Nephron (organoid): Measurements from ENCODE around the gene PYROXD2.

Experiments
- H3K27ac Mint-ChIP-seq, 3 experiments: 2 replicates each; pipeline ENCODE4 v1.8.0; 2020; ENCODE audit warnings: mixed read lengths in 3 of 3, mild to moderate bottlenecking in 2 of 3, moderate library complexity in 1 of 3
- H3K27me3 Mint-ChIP-seq: 2 replicates; pipeline ENCODE4 v1.8.0; 2021; ENCODE audit warnings: low read depth, mild to moderate bottlenecking, moderate library complexity, mixed read lengths
- H3K36me3 Mint-ChIP-seq: 2 replicates; pipeline ENCODE4 v1.8.0; 2020; ENCODE audit warnings: low read depth, mixed read lengths
- H3K4me1 Mint-ChIP-seq: 2 replicates; pipeline ENCODE4 v1.8.0; 2020; ENCODE audit warnings: mixed read lengths
- H3K4me3 Mint-ChIP-seq, 3 experiments: 2 replicates each; pipeline ENCODE4 v1.8.0; 2020; ENCODE audit warnings: mild to moderate bottlenecking in 3 of 3, mixed read lengths in 3 of 3, moderate library complexity in 2 of 3
- H3K9me3 Mint-ChIP-seq: 2 replicates; pipeline ENCODE4 v1.8.0; 2020; ENCODE audit warnings: mixed read lengths
- CTCF ChIP-seq, 3 experiments: fragments of 200-600 bp; sonication (generic); IDR thresholded peaks; one replicate each; pipeline ENCODE4 v1.5.0; 2021; ENCODE audit warnings: antibody characterized with exemption in 3 of 3; ENCODE audit not compliant: unreplicated experiment in 3 of 3

PYROXD2 gene

GRCh38 chr10:98433371-98433770 is 18.4 kb upstream of the PYROXD2 start:
- H3K9me3 Mint-ChIP-seq: peaks cover 18% of the 10 kb centered on the region
- no peaks in the 10 kb centered on the region for H3K27me3 Mint-ChIP-seq
- H3K36me3 Mint-ChIP-seq: peaks cover 70% of the 10 kb centered on the region
- no peak for TF ChIP-seq CTCF (IDR thresholded peaks at IDR 0.05; ENCODE audit: unreplicated experiment in 3 of 3)
- no peak overlapping the region for H3K27ac Mint-ChIP-seq
- no peak overlapping the region for H3K4me3 Mint-ChIP-seq
- H3K4me1 Mint-ChIP-seq: no peaks in the 10 kb centered on the region

GRCh38 chr10:98432330-98432729 is 17.3 kb upstream of the PYROXD2 start:
- Mint-ChIP-seq H3K36me3 (peaks cover 69% of the 10 kb centered on the region), H3K27ac (no peak overlapping the region), H3K27me3 (no peaks in the 10 kb centered on the region), H3K9me3 (peaks cover 18% of the 10 kb centered on the region), H3K4me1 (no peaks in the 10 kb centered on the region), H3K4me3 (no peak overlapping the region)
- no peak for TF ChIP-seq CTCF (IDR thresholded peaks at IDR 0.05; ENCODE audit: unreplicated experiment in 3 of 3)

GRCh38 chr10:98431016-98431415 is 16.0 kb upstream of the PYROXD2 start:
- Mint-ChIP-seq H3K27ac (no peak overlapping the region), H3K4me1 (no peaks in the 10 kb centered on the region), H3K9me3 (peaks cover 18% of the 10 kb centered on the region), H3K4me3 (no peak overlapping the region), H3K36me3 (peaks cover 62% of the 10 kb centered on the region), H3K27me3 (no peaks in the 10 kb centered on the region)
- no peak for TF ChIP-seq CTCF (IDR thresholded peaks at IDR 0.05; ENCODE audit: unreplicated experiment in 3 of 3)

- no peak overlapping the region for H3K4me3 Mint-ChIP-seq
- peaks cover 57% of the 10 kb centered on the region for H3K36me3 Mint-ChIP-seq
- no peak overlapping the region for H3K27ac Mint-ChIP-seq
- no peaks in the 10 kb centered on the region for H3K27me3 Mint-ChIP-seq
- no peak for TF ChIP-seq CTCF (IDR thresholded peaks at IDR 0.05; ENCODE audit: unreplicated experiment in 3 of 3)
- H3K4me1 Mint-ChIP-seq: no peaks in the 10 kb centered on the region
- H3K9me3 Mint-ChIP-seq: peaks cover 18% of the 10 kb centered on the region
Measured at GRCh38 chr10:98430427-98430826, 15.4 kb upstream of the PYROXD2 start.

GRCh38 chr10:98429320-98430072 is 14.5 kb upstream of the PYROXD2 start:
- Mint-ChIP-seq H3K4me1 (no peaks in the 10 kb centered on the region), H3K27ac (no peak overlapping the region), H3K9me3 (peaks cover 18% of the 10 kb centered on the region), H3K36me3 (peaks cover 47% of the 10 kb centered on the region), H3K4me3 (no peak overlapping the region), H3K27me3 (no peaks in the 10 kb centered on the region)
- no peak for TF ChIP-seq CTCF (IDR thresholded peaks at IDR 0.05; ENCODE audit: unreplicated experiment in 3 of 3)

- peaks cover 27% of the 10 kb centered on the region for H3K36me3 Mint-ChIP-seq
- no peak overlapping the region for H3K4me3 Mint-ChIP-seq
- H3K27ac Mint-ChIP-seq: no peak overlapping the region
- H3K4me1 Mint-ChIP-seq: no peaks in the 10 kb centered on the region
- H3K27me3 Mint-ChIP-seq: no peaks in the 10 kb centered on the region
- H3K9me3 Mint-ChIP-seq: peaks cover 12% of the 10 kb centered on the region
- TF ChIP-seq CTCF (IDR thresholded peaks at IDR 0.05; ENCODE audit: unreplicated experiment in 3 of 3): no peak
Measured at GRCh38 chr10:98427011-98427515, 12.1 kb upstream of the PYROXD2 start.
